Liver (tissue), 9 donors: ENCODE data around the gene OR5I1. TPM values are rescaled to one million over a fixed set of nuclear protein-coding genes. Genes with fewer than 3 reads are reported as not detected.
"Not testable (repeated sequence)": the region's sequence is repeated elsewhere in the genome, so short reads cannot be mapped to it uniquely, and the experiment has no call there.

Experiments
- DNase-seq: peaks from one replicate; pipeline ENCODE4 v3.0.0-alpha.2; 2017; ENCODE audit warnings: low spot score
- H3K27ac ChIP-seq, 2 donors: one replicate each; pipeline ENCODE4 v1.7.0; 2013; ENCODE audit warnings: inconsistent platforms in 2 of 2, low read length in 2 of 2, control low read depth in 1 of 2, low read depth in 1 of 2, mild to moderate bottlenecking in 1 of 2
- H3K27me3 ChIP-seq, 4 donors: one replicate each; pipeline versions ENCODE4 v1.6.1 to v1.7.0; 2013; ENCODE audit warnings: low read length in 3 of 4, inconsistent platforms in 1 of 4, mild to moderate bottlenecking in 1 of 4, moderate library complexity in 1 of 4; ENCODE audit not compliant: control insufficient read depth in 4 of 4, insufficient read depth in 4 of 4
- H3K36me3 ChIP-seq, 4 donors: one replicate each; pipeline versions ENCODE4 v1.6.1 to v1.7.0; 2013; ENCODE audit warnings: low read length in 3 of 4, mild to moderate bottlenecking in 3 of 4, low read depth in 1 of 4, moderate library complexity in 1 of 4; ENCODE audit not compliant: control insufficient read depth in 4 of 4, insufficient read depth in 3 of 4
- H3K4me1 ChIP-seq, 4 donors: one replicate each; pipeline versions ENCODE4 v1.6.1 to v1.7.0; 2013; ENCODE audit warnings: low read length in 3 of 4, mild to moderate bottlenecking in 3 of 4, moderate library complexity in 1 of 4; ENCODE audit not compliant: control insufficient read depth in 4 of 4, insufficient read depth in 4 of 4
- H3K4me3 ChIP-seq, 3 donors: one replicate each; pipeline versions ENCODE4 v1.6.1 to v1.7.0; 2013; ENCODE audit warnings: low read length in 3 of 3, control low read depth in 1 of 3, low read depth in 1 of 3, mild to moderate bottlenecking in 1 of 3
- H3K9ac ChIP-seq, 2 donors: one replicate each; pipeline ENCODE4 v1.7.0; 2013; ENCODE audit warnings: low read length in 2 of 2, mild to moderate bottlenecking in 2 of 2, moderate library complexity in 2 of 2, control low read depth in 1 of 2, low read depth in 1 of 2
- H3K9me3 ChIP-seq, 4 donors: one replicate each; pipeline versions ENCODE4 v1.6.1 to v1.7.0; 2013; ENCODE audit warnings: low read length in 3 of 4; ENCODE audit not compliant: control insufficient read depth in 4 of 4
- CTCF ChIP-seq: fragments of 150-350 bp; IDR thresholded peaks from 2 replicates; pipeline ENCODE4 v1.5.1; 2017; ENCODE audit warnings: improper control_type of control experiment, low read depth, low read length; ENCODE audit not compliant: missing input control
- FOXA1 ChIP-seq: IDR thresholded peaks from 2 replicates; pipeline ENCODE4 v1.6.1; 2016; ENCODE audit warnings: antibody characterized with exemption
- HNF4A ChIP-seq, 2 donors: conservative IDR thresholded peaks; 2 replicates each; pipeline ENCODE4 v1.6.1; 2016; ENCODE audit warnings: antibody characterized with exemption in 2 of 2, mild to moderate bottlenecking in 2 of 2
- HNF4G ChIP-seq: IDR thresholded peaks from 2 replicates; pipeline ENCODE4 v1.6.1; 2016; ENCODE audit warnings: antibody characterized with exemption
- RXRA ChIP-seq, 2 donors: IDR thresholded peaks; 2 replicates each; pipeline ENCODE4 v1.6.1; 2017 to 2018; ENCODE audit warnings: antibody characterized with exemption in 2 of 2, mild to moderate bottlenecking in 1 of 2
- TAF1 ChIP-seq: conservative IDR thresholded peaks from 2 replicates; pipeline ENCODE4 v1.6.1; 2016; ENCODE audit warnings: antibody characterized with exemption, mild to moderate bottlenecking
- YY1 ChIP-seq: IDR thresholded peaks from 2 replicates; pipeline ENCODE4 v1.6.1; 2016; ENCODE audit warnings: antibody characterized with exemption, mild to moderate bottlenecking
- ZBTB33 ChIP-seq: IDR thresholded peaks from 2 replicates; pipeline ENCODE4 v1.6.1; 2016; ENCODE audit warnings: antibody characterized with exemption
- WGBS: extraction: QIAGEN DNeasy Blood & Tissue Kit; methylation state at CpG from one replicate; pipeline ENCODE4 v1.1.7; 2013; 5-methylcytosine and 5-hydroxymethylcytosine counted together
- polyA plus RNA-seq, 2 donors: library from polyadenylated mRNA; stranded (reverse) in 1 of 2; unstranded in 1 of 2; fragments of 200-250 nt in 1 of 2; fragments of >200 nt in 1 of 2; fragmentation: Nextera tagmentation in 1 of 2; extraction: Ambion mirVana in 1 of 2; gene quantifications; one replicate each; pipeline versions ENCODE4 v1.2.1 to v1.2.3, GENCODE V29; 2013 to 2015
- total RNA-seq, 2 donors: library from RNA; depleted of rRNA; stranded (reverse); fragments of >200 nt; gene quantifications; one replicate each; pipeline ENCODE4 v1.2.3, GENCODE V29; 2014
- TF ChIP-seq, protein P1 (sequence below): IDR thresholded peaks from 2 replicates; pipeline ENCODE4 v1.6.1; 2016; ENCODE audit warnings: antibody characterized with exemption
- donor health status: healthy.
- donor health status: healthy.
- donor health status: healthy.
- donor health status: healthy.
- donor health status: healthy.

The OR5I1 gene
- total and polyA plus RNA-seq, 4 donors: not detected

- Histone ChIP-seq H3K4me1 (no peaks in the 10 kb centered on the region), H3K27ac (no peak overlapping the region), H3K27me3 (no peaks in the 10 kb centered on the region), H3K36me3 (no peaks in the 10 kb centered on the region), H3K9ac (no peak overlapping the region), H3K4me3 (no peak overlapping the region), H3K9me3 (no peaks in the 10 kb centered on the region)
- TF ChIP-seq YY1 (no peak), RXRA (IDR thresholded peaks at IDR 0.05) (no peak), FOXA1 (no peak)
- WGBS: 24% methylated on average over 2 of the region's 2 CpGs
- no peak for DNase-seq
These were observed 33.9 kb downstream of the OR5I1 start for GRCh38 chr11:55902308-55902707.

- peaks cover 0 to 3% (median 0%) of the 10 kb centered on the region in 4 donors for H3K27me3 ChIP-seq
- H3K27ac ChIP-seq: no peak overlapping the region
- DNase-seq: no peak
- no peak overlapping the region for H3K9ac ChIP-seq
- TF ChIP-seq ZBTB33: no peak
- TF ChIP-seq HNF4A (conservative IDR thresholded peaks at IDR 0.05): no peak
- no peak for TF ChIP-seq TAF1
- TF ChIP-seq, protein P1, sequence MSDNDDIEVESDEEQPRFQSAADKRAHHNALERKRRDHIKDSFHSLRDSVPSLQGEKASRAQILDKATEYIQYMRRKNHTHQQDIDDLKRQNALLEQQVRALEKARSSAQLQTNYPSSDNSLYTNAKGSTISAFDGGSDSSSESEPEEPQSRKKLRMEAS: no peak
- no peak for TF ChIP-seq CTCF
- no peak for TF ChIP-seq HNF4G
- no peaks in the 10 kb centered on the region for H3K4me1 ChIP-seq
- peaks cover 0 to 2% (median 0%) of the 10 kb centered on the region in 4 donors for H3K9me3 ChIP-seq
- 52% methylated on average over 8 of the region's 8 CpGs for WGBS
- no peaks in the 10 kb centered on the region for H3K36me3 ChIP-seq
- no peak overlapping the region for H3K4me3 ChIP-seq
These were observed 41.0 kb downstream of the OR5I1 start for GRCh38 chr11:55895216-55895615.

DNA sequence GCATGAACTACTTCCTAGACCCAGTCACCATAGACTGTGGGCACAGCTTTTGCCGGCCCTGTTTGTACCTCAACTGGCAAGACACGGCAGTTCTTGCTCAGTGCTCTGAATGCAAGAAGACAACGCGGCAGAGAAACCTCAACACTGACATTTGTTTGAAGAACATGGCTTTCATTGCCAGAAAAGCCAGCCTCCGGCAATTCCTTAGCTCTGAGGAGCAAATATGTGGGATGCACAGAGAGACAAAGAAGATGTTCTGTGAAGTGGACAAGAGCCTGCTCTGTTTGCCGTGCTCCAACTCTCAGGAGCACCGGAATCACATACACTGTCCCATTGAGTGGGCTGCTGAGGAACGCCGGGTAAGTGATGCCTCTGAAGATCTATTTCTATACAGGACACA, 50.7 kb downstream of the OR5I1 start:
- not testable (repeated sequence) for H3K36me3 ChIP-seq, H3K9ac ChIP-seq, H3K27me3 ChIP-seq, H3K4me1 ChIP-seq, DNase-seq, H3K4me3 ChIP-seq, H3K27ac ChIP-seq, H3K9me3 ChIP-seq
- 83% methylated on average over 9 of the region's 9 CpGs for WGBS

Other genes starting within 250 kb of the OR5I1 start
- gene OR5D13, start 163.0 kb downstream of the OR5I1 start, total RNA-seq: not detected
- gene OR5D13, start 163.0 kb downstream of the OR5I1 start, polyA plus RNA-seq: not detected
- not detected for gene OR5D14, start 140.8 kb downstream of the OR5I1 start, total RNA-seq
- not detected for gene OR5D14, start 140.8 kb downstream of the OR5I1 start, polyA plus RNA-seq
- not detected for gene OR5L1, start 125.0 kb downstream of the OR5I1 start, total RNA-seq
- not detected for gene OR5L1, start 125.0 kb downstream of the OR5I1 start, polyA plus RNA-seq
- not detected for gene OR5D18, start 116.8 kb downstream of the OR5I1 start, total RNA-seq
- not detected for gene OR5D18, start 116.8 kb downstream of the OR5I1 start, polyA plus RNA-seq
- not detected for gene OR5L2, start 109.2 kb downstream of the OR5I1 start, total RNA-seq
- not detected for gene OR5L2, start 109.2 kb downstream of the OR5I1 start, polyA plus RNA-seq
- not detected for gene OR5D16, start 97.6 kb downstream of the OR5I1 start, total RNA-seq
- not detected for gene OR5D16, start 97.6 kb downstream of the OR5I1 start, polyA plus RNA-seq
- gene TRIM51, start 53.1 kb downstream of the OR5I1 start, total RNA-seq: not detected
- gene TRIM51, start 53.1 kb downstream of the OR5I1 start, polyA plus RNA-seq: not detected
- not detected for gene OR5W2, start 21.8 kb downstream of the OR5I1 start, total RNA-seq
- not detected for gene OR5W2, start 21.8 kb downstream of the OR5I1 start, polyA plus RNA-seq
- not detected for gene OR10AG1, start 33.5 kb upstream of the OR5I1 start, total RNA-seq
- gene OR10AG1, start 33.5 kb upstream of the OR5I1 start, polyA plus RNA-seq: not detected
- gene OR5F1, start 58.2 kb upstream of the OR5I1 start, total RNA-seq: not detected
- gene OR5F1, start 58.2 kb upstream of the OR5I1 start, polyA plus RNA-seq: not detected
- gene OR5AS1, start 91.3 kb upstream of the OR5I1 start, total RNA-seq: not detected
- not detected for gene OR5AS1, start 91.3 kb upstream of the OR5I1 start, polyA plus RNA-seq
- not detected for gene OR8I2, start 156.9 kb upstream of the OR5I1 start, total RNA-seq
- not detected for gene OR8I2, start 156.9 kb upstream of the OR5I1 start, polyA plus RNA-seq
- not detected for gene OR8H2, start 167.3 kb upstream of the OR5I1 start, total RNA-seq
- not detected for gene OR8H2, start 167.3 kb upstream of the OR5I1 start, polyA plus RNA-seq
- not detected for gene OR8H3, start 186.0 kb upstream of the OR5I1 start, total RNA-seq
- gene OR8H3, start 186.0 kb upstream of the OR5I1 start, polyA plus RNA-seq: not detected
- not detected for gene OR8J3, start 203.8 kb upstream of the OR5I1 start, total RNA-seq
- not detected for gene OR8J3, start 203.8 kb upstream of the OR5I1 start, polyA plus RNA-seq
- gene OR8K5, start 223.9 kb upstream of the OR5I1 start, total RNA-seq: not detected
- gene OR8K5, start 223.9 kb upstream of the OR5I1 start, polyA plus RNA-seq: not detected
- not detected for gene OR5J2, start 240.2 kb upstream of the OR5I1 start, total RNA-seq
- not detected for gene OR5J2, start 240.2 kb upstream of the OR5I1 start, polyA plus RNA-seq